Epithelial cell of proximal tubule (primary cell): Measurements from ENCODE around the gene NOD1. TPM values are rescaled to one million over a fixed set of nuclear protein-coding genes. Genes with fewer than 3 reads are reported as not detected.
"Not testable (repeated sequence)": the region's sequence is repeated elsewhere in the genome, so short reads cannot be mapped to it uniquely, and the experiment has no call there.

Experiments
- DNase-seq: peaks from one replicate; pipeline ENCODE4 v3.0.0-alpha.2; 2011; ENCODE audit warnings: low read depth
- H3K4me3 ChIP-seq: 2 replicates; pipeline ENCODE4 v1.5.1; 2011; ENCODE audit warnings: low read depth, mild to moderate bottlenecking, low read length
- CTCF ChIP-seq: conservative IDR thresholded peaks from 2 replicates; pipeline ENCODE4 v1.5.1; 2012; ENCODE audit warnings: low read depth, mild to moderate bottlenecking, low read length
- total RNA-seq: library from RNA; depleted of rRNA; stranded (reverse); fragments of >200 nt; gene quantifications from 2 replicates; pipeline ENCODE4 v1.2.3, GENCODE V29; 2015

The NOD1 gene
- total RNA-seq, 1 donor from 2014 or later: 5.1 TPM

DNA sequence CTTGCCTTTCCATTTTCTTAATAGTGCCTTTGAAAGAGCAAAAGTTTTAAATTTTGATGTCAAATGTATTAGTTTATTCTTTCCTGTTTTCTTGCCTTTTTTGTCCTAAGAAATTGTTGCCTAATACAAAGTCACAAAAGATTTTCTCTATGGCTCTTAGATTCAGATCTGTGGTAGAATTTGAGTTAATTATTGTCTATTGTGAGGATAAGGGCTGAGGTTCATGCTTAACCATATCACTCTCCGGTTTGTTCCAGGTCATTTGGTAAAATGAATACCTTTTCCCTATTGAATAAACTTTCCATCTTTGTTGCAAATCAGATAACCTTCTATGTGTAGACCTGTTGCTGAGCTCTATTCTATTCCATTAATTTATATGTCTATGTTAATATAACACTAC, 96.0 kb downstream of the NOD1 start:
- H3K4me3 ChIP-seq: no peak overlapping the region
- TF ChIP-seq CTCF: no peak
- peak; percentile 12 for DNase-seq

GRCh38 chr7:30380824-30381223, 97.8 kb downstream of the NOD1 start:
- not testable (repeated sequence) for DNase-seq, H3K4me3 ChIP-seq

DNA sequence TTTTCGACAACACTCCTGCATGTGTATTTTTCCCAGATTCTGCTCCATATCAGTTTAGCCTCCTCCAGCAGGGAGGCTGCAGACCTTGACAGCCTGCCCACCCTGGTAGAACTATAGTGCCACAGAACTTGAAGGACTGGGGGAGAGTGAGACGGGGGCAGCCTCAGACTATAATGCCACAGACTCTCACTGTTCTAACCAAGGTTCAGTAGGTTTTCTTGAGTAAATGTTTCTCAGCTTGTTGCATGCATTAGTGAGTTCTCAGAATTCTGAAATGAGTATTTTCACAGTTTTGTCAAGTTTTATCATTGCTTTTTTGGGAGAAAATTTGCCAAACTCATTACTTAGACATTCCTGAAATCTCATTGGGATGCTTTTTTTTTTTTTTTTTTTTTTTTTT, 98.3 kb downstream of the NOD1 start:
- no peak for TF ChIP-seq CTCF

GRCh38 chr7:30379741-30380140, 98.8 kb downstream of the NOD1 start:
- no peak overlapping the region for H3K4me3 ChIP-seq
- DNase-seq: no peak
- no peak for TF ChIP-seq CTCF

More for the DNA sequence above, 98.3 kb downstream of the NOD1 start:
- no peak overlapping the region for H3K4me3 ChIP-seq
- DNase-seq: no peak

GRCh38 chr7:30379131-30379530, 99.5 kb downstream of the NOD1 start:
- DNase-seq: no peak
- TF ChIP-seq CTCF: no peak
- no peak overlapping the region for H3K4me3 ChIP-seq

DNA sequence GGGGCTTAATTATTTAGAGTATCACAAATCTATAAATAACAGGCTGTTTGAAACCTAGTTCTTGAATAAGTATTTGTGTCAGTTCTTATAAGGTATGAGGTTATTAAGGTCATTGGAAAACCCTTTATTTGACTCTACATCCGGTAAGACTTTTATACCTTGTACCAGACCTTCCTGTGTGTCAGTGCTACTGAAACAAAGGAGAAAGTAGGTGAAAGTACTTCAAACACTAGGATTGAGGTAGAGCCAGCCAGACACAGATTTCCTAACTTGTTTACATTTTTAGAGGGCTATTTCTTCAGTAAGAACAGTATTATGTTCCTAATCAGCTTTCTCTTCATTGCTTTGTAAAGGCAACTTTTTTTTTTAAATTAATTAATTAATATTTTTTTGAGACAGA, 100.3 kb downstream of the NOD1 start:
- no peak overlapping the region for H3K4me3 ChIP-seq
- no peak for DNase-seq
- TF ChIP-seq CTCF: no peak

Other genes with a start within 250 kb of the NOD1 start
- gene ZNRF2, start 194.2 kb downstream of the NOD1 start, total RNA-seq: 10.4 and 16.5 TPM in 2 replicates
- 54.5 and 58.0 TPM in 2 replicates for gene GGCT, start 26.0 kb upstream of the NOD1 start, total RNA-seq
- gene GARS1, start 116.1 kb upstream of the NOD1 start, total RNA-seq: 154 and 240 TPM in 2 replicates
- not detected in 2 replicates for gene CRHR2, start 203.7 kb upstream of the NOD1 start, total RNA-seq